IMR-90 (cell line): Measurements from ENCODE around the gene METTL18. TPM values are rescaled to one million over a fixed set of nuclear protein-coding genes. Genes with fewer than 3 reads are reported as not detected.

Source experiments
- ATAC-seq: fragments of 200-7000 bp; cut with Tn5 transposase; 2 replicates; pipeline ENCODE4 v1.9.1; 2020; ENCODE audit warnings: low read depth, mild to moderate bottlenecking, moderate library complexity
- BruUV-seq: library from RNA; stranded (reverse); fragments of 400-500 nt; replicated peaks from 2 replicates; lab custom pipeline; 2021; lab: Mats Ljungman, UMichigan
- CTCF ChIA-PET: fragments of 300-600 bp; formaldehyde crosslinking; extraction: SDS; loops from one replicate; lab custom pipeline; 2021; ENCODE audit warnings: antibody characterized with exemption; lab: Yijun Ruan, JAX
- POLR2A ChIA-PET: fragments of 300-600 bp; sonication (Branson Sonifier 250); formaldehyde crosslinking; loops from one replicate; lab custom pipeline; 2022; ENCODE audit warnings: antibody characterized with exemption; ENCODE audit not compliant: unreplicated experiment; lab: Charles Lee
- DNase-seq: peaks from one replicate; pipeline ENCODE4 v3.0.0; 2013
- H2AFZ ChIP-seq: replicated peaks from 2 replicates; pipeline ENCODE3; 2013; ENCODE audit warnings: low read length, mild to moderate bottlenecking; ENCODE audit not compliant: poor library complexity
- H2AK5ac ChIP-seq: 2 replicates; pipeline ENCODE4 v1.6.1; 2013; ENCODE audit warnings: low read depth, low read length, inconsistent platforms
- H2AK9ac ChIP-seq: replicated peaks from 2 replicates; pipeline ENCODE3; 2013; ENCODE audit warnings: mild to moderate bottlenecking, low read depth, low read length, moderate library complexity; ENCODE audit not compliant: poor library complexity
- H2BK120ac ChIP-seq: 2 replicates; pipeline ENCODE4 v1.6.1; 2013; ENCODE audit warnings: low read depth, low read length, inconsistent platforms
- H2BK15ac ChIP-seq: 3 replicates; pipeline ENCODE4 v1.6.1; 2013; ENCODE audit warnings: low read depth, low read length, inconsistent platforms
- H2BK20ac ChIP-seq: 2 replicates; pipeline ENCODE4 v1.6.1; 2013; ENCODE audit warnings: low read depth, mild to moderate bottlenecking, inconsistent platforms, low read length, moderate library complexity
- H2BK5ac ChIP-seq: 2 replicates; pipeline ENCODE4 v1.6.1; 2013; ENCODE audit warnings: mild to moderate bottlenecking, low read depth, low read length, inconsistent platforms; ENCODE audit not compliant: poor library complexity, severe bottlenecking
- H3K14ac ChIP-seq: replicated peaks from 2 replicates; pipeline ENCODE4 v1.6.1; 2013; ENCODE audit warnings: low read depth, low read length, inconsistent platforms
- H3K18ac ChIP-seq: 2 replicates; pipeline ENCODE4 v1.6.1; 2013; ENCODE audit warnings: low read depth, low read length, control low read depth
- H3K23ac ChIP-seq: 2 replicates; pipeline ENCODE4 v1.6.1; 2013; ENCODE audit warnings: low read depth, low read length, inconsistent platforms
- H3K27ac ChIP-seq: 2 replicates; pipeline ENCODE4 v1.5.1; 2013; ENCODE audit warnings: mild to moderate bottlenecking, control low read depth, low read length; ENCODE audit not compliant: insufficient read depth
- H3K27me3 ChIP-seq: 2 replicates; pipeline ENCODE4 v1.6.1; 2013; ENCODE audit warnings: low read length; ENCODE audit not compliant: control insufficient read depth, insufficient read depth
- H3K36me3 ChIP-seq: 2 replicates; pipeline ENCODE4 v1.6.1; 2013; ENCODE audit warnings: low read length, mixed read lengths; ENCODE audit not compliant: control insufficient read depth, insufficient read depth
- H3K4ac ChIP-seq: 2 replicates; pipeline ENCODE4 v1.6.1; 2013; ENCODE audit warnings: low read depth, low read length, inconsistent platforms
- H3K4me1 ChIP-seq: 2 replicates; pipeline ENCODE4 v1.6.1; 2013; ENCODE audit warnings: low read length, mixed read lengths; ENCODE audit not compliant: control insufficient read depth, insufficient read depth
- H3K4me2 ChIP-seq: 2 replicates; pipeline ENCODE4 v1.6.1; 2013; ENCODE audit warnings: low read depth, mild to moderate bottlenecking, control low read depth, low read length, moderate library complexity
- H3K4me3 ChIP-seq: 2 replicates; pipeline ENCODE4 v1.5.1; 2013; ENCODE audit warnings: low read depth, mild to moderate bottlenecking, control low read depth, low read length, moderate library complexity; ENCODE audit not compliant: insufficient read depth
- H3K56ac ChIP-seq: 2 replicates; pipeline ENCODE4 v1.6.1; 2013; ENCODE audit warnings: low read length, inconsistent platforms; ENCODE audit not compliant: insufficient read depth; ENCODE audit errors: extremely low read depth
- H3K79me1 ChIP-seq, 2 experiments: 2 replicates each; pipeline ENCODE4 v1.6.1; 2013; ENCODE audit warnings: low read length in 2 of 2, inconsistent platforms in 1 of 2, low read depth in 1 of 2
- H3K9ac ChIP-seq: 2 replicates; pipeline ENCODE4 v1.6.1; 2013; ENCODE audit warnings: low read depth, low read length, control low read depth
- H3K9me1 ChIP-seq: 2 replicates; pipeline ENCODE4 v1.6.1; 2013; ENCODE audit warnings: low read length, inconsistent platforms; ENCODE audit not compliant: insufficient read depth
- H3K9me3 ChIP-seq: 2 replicates; pipeline ENCODE4 v1.6.1; 2013; ENCODE audit warnings: low read length; ENCODE audit not compliant: control insufficient read depth, insufficient read depth
- H4K20me1 ChIP-seq: 2 replicates; pipeline ENCODE4 v1.6.1; 2013; ENCODE audit warnings: low read length, inconsistent platforms; ENCODE audit not compliant: insufficient read depth
- H4K5ac ChIP-seq: 2 replicates; pipeline ENCODE4 v1.6.1; 2013; ENCODE audit warnings: mild to moderate bottlenecking, low read depth, low read length, control low read depth
- H4K8ac ChIP-seq, 2 experiments: 2 replicates each; pipeline ENCODE4 v1.6.1; 2013; ENCODE audit warnings: low read depth in 2 of 2, low read length in 2 of 2, control low read depth in 1 of 2, inconsistent platforms in 1 of 2
- H4K91ac ChIP-seq: 2 replicates; pipeline ENCODE4 v1.6.1; 2013; ENCODE audit warnings: low read depth, low read length, inconsistent platforms; ENCODE audit not compliant: insufficient read depth
- BHLHE40 ChIP-seq: fragments of 150-350 bp; IDR thresholded peaks from 2 replicates; pipeline ENCODE4 v1.6.1; 2016; ENCODE audit warnings: mild to moderate bottlenecking, low read depth, low read length
- CHD1 ChIP-seq: IDR thresholded peaks from 2 replicates; pipeline ENCODE4 v1.6.1; 2012; ENCODE audit warnings: low read depth, low read length, improper control_type of control experiment
- FOS ChIP-seq: fragments of 150-350 bp; IDR thresholded peaks from 2 replicates; pipeline ENCODE4 v1.6.1; 2016; ENCODE audit warnings: low read depth, low read length
- NFE2L2 ChIP-seq: fragments of 150-350 bp; IDR thresholded peaks from 2 replicates; pipeline ENCODE4 v1.6.1; 2016; ENCODE audit warnings: low read depth, mild to moderate bottlenecking, low read length
- SMC3 ChIP-seq: fragments of 150-350 bp; IDR thresholded peaks from 2 replicates; pipeline ENCODE4 v1.6.1; 2016; ENCODE audit warnings: low read depth, mild to moderate bottlenecking, antibody characterized with exemption, low read length, moderate library complexity
- WGBS, 2 experiments: methylation state at CpG; one replicate each; pipeline versions ENCODE4 v1.1.5 to v1.1.7; 2013; ENCODE audit warnings: missing lambda C conversion rate in 2 of 2; ENCODE audit not compliant: insufficient read length in 1 of 2; ENCODE audit errors: extremely low coverage in 2 of 2; 5-methylcytosine and 5-hydroxymethylcytosine counted together
- dilution Hi-C: fragments of 300-500 bp; cut with HindIII; formaldehyde crosslinking; loops from one replicate; pipeline ENCODE4 v1.14.3; 2018; ENCODE audit warnings: low sequenced_read_pairs; ENCODE audit not compliant: unreplicated experiment
- in situ Hi-C: fragments of 300-500 bp; cut with MboI; formaldehyde crosslinking; loops from 3 replicates; pipeline ENCODE4 v1.14.3; 2019; ENCODE audit warnings: low sequenced_read_pairs, inconsistent platforms, mixed read lengths
- intact Hi-C: fragments of 100-400 bp; cut with micrococcal nuclease; formaldehyde crosslinking; loops from 2 replicates; pipeline ENCODE4 v1.10.0; 2022
- polyA plus RNA-seq, 3 experiments: library from polyadenylated mRNA; depleted of rRNA; stranded (reverse); fragments of >200 nt; gene quantifications; 2 replicates each; pipeline ENCODE4 v1.2.3, GENCODE V29; 2012; ENCODE audit warnings: low replicate concordance in 1 of 3
- total RNA-seq: library from RNA; depleted of rRNA; stranded (reverse); fragments of >200 nt; gene quantifications from 2 replicates; pipeline ENCODE4 v1.2.3, GENCODE V29; 2012
- TF ChIP-seq, protein P1 (sequence below): fragments of 150-350 bp; IDR thresholded peaks from 2 replicates; pipeline ENCODE4 v1.6.1; 2016; ENCODE audit warnings: low read depth, mild to moderate bottlenecking, low read length, moderate library complexity, borderline replicate concordance
- TF ChIP-seq, protein P2 (sequence below): fragments of 150-350 bp; IDR thresholded peaks from 2 replicates; pipeline ENCODE4 v1.6.1; 2017; ENCODE audit warnings: mild to moderate bottlenecking, antibody characterized with exemption, low read length, low read depth

The METTL18 gene
- total and polyA plus RNA-seq, 2 of the 4 experiments (the other 2 are of a cell fraction): 2.9 to 3.4 TPM

DNA sequence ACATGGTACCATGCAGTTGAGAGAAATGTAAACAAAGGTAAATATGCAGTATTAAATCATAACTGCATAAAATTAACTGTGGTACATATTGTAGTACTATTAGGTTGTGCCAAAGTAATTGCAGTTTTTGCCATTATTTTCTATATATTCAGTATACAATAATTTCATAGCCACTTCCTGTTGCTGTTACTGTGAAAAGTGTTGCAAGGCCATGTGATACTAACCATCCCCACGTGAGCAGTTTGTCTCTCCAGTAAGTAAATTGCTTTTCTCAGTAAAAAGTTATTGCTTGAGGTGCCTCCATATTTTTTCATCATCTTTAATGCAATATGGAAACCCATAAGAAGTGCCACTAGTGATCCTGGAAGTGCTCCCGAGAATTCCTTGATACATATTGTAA, 19.6 kb upstream of the METTL18 start:
- no CpG with 5 or more reads among the region's 2 CpGs for WGBS, 2 experiments
- Histone ChIP-seq H2BK15ac (no peak overlapping the region), H3K9me1 (no peaks in the 10 kb centered on the region), H2AFZ (no peak overlapping the region), H3K14ac (no peak overlapping the region), H3K9me3 (no peaks in the 10 kb centered on the region), H4K91ac (no peak overlapping the region), H3K79me1 (no peaks in the 10 kb centered on the region), H3K36me3 (no peaks in the 10 kb centered on the region), H3K4me2 (no peak overlapping the region), H4K8ac (no peak overlapping the region), H3K4me1 (no peaks in the 10 kb centered on the region), H2AK5ac (no peak overlapping the region), H2BK20ac (no peak overlapping the region), H2BK120ac (no peak overlapping the region), H3K4me3 (no peak overlapping the region), H2BK5ac (no peak overlapping the region), H3K18ac (no peak overlapping the region), H4K5ac (no peak overlapping the region), H3K23ac (no peak overlapping the region), H2AK9ac (no peak overlapping the region), H4K20me1 (no peaks in the 10 kb centered on the region), H3K27ac (no peak overlapping the region), H3K4ac (no peak overlapping the region), H3K56ac (no peak overlapping the region), H3K27me3 (no peaks in the 10 kb centered on the region), H3K9ac (no peak overlapping the region)
- TF ChIP-seq CHD1: no peak
- TF ChIP-seq, protein P1, sequence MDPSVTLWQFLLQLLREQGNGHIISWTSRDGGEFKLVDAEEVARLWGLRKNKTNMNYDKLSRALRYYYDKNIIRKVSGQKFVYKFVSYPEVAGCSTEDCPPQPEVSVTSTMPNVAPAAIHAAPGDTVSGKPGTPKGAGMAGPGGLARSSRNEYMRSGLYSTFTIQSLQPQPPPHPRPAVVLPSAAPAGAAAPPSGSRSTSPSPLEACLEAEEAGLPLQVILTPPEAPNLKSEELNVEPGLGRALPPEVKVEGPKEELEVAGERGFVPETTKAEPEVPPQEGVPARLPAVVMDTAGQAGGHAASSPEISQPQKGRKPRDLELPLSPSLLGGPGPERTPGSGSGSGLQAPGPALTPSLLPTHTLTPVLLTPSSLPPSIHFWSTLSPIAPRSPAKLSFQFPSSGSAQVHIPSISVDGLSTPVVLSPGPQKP: no peak
- TF ChIP-seq, protein P2, sequence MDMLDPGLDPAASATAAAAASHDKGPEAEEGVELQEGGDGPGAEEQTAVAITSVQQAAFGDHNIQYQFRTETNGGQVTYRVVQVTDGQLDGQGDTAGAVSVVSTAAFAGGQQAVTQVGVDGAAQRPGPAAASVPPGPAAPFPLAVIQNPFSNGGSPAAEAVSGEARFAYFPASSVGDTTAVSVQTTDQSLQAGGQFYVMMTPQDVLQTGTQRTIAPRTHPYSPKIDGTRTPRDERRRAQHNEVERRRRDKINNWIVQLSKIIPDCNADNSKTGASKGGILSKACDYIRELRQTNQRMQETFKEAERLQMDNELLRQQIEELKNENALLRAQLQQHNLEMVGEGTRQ: no peak
- no peak for TF ChIP-seq BHLHE40
- no peak for TF ChIP-seq SMC3
- TF ChIP-seq FOS: no peak
- no peak for TF ChIP-seq NFE2L2
- in situ Hi-C loops (no loop called here), dilution Hi-C loops (no loop called here), intact Hi-C loops (loop anchor here (10.0 kb wide), 1 partner anchor 1209 kb away; no protein-coding TSS in a partner anchor)
- DNase-seq (no peak), ATAC-seq (no peak)
- CTCF ChIA-PET: no interaction called here
- POLR2A ChIA-PET: no interaction called here
- no TSS peak for BruUV-seq
